Measurements from ENCODE around the gene GULP1.

GRCh38 chr2:188444106-188444835 lies 152.6 kb downstream of the GULP1 start:
- no peak for TF ChIP-seq POLR2AphosphoS5 (IDR thresholded peaks at IDR 0.05)
- TF ChIP-seq CTCF (IDR thresholded peaks at IDR 0.05; ENCODE audit: poor library complexity, severe bottlenecking), result no peak
- no peak for TF ChIP-seq MXI1 (conservative IDR thresholded peaks at IDR 0.05; ENCODE audit: poor library complexity, severe bottlenecking)

Data from neural cell (in vitro differentiated cells).